Subcutaneous adipose tissue (tissue), 4 donors: Measurements from ENCODE around the gene PRKAG1. TPM values are rescaled to one million over a fixed set of nuclear protein-coding genes. Genes with fewer than 3 reads are reported as not detected.

Experiments used
- CTCF ChIP-seq: fragments of 450-650 bp; IDR thresholded peaks from one replicate; pipeline ENCODE4 v1.5.1; 2016; ENCODE audit warnings: low read depth, mild to moderate bottlenecking, control low read depth, antibody characterized with exemption, moderate library complexity
- total RNA-seq, 4 donors: library from RNA; depleted of rRNA; stranded (reverse); fragments of >200 nt; gene quantifications; one replicate each; pipeline ENCODE4 v1.1.0, GENCODE V29; 2016

Gene PRKAG1
- total RNA-seq, 4 donors from 2014 or later = 57.7 to 67.4 (median 59.7) TPM

DNA sequence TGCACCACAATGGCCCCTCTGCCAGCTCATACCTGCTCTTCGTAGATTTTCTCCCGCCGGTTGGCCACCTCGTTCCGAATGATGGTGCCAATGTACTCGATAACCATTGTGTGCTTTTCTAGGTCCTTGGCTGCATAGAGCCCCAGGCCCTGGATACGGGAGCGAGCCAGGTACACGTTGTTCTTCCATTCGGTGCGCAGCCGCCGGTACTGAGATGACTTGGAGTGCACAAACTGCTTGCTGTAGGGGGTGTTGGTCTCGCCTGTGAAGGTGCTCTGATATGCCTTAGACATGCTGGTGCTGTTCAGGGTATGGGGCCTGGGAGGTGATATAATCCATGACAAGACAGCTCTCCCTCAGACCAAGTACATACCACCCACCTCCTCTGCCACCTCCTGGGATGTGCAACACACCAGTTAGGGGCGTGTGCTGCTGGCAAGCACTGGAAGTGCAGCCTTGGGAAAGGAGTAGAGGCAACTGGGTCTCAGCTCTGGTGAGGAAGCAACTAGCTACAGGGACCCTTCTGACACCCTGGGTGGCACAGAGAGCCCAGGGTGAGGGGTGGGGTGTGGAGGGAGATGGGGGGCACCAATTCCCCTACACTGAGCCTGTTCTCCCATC, 4.1 kb upstream of the PRKAG1 start:
- no peak for TF ChIP-seq CTCF

GRCh38 chr12:49021292-49021915, 2.8 kb upstream of the PRKAG1 start:
- no peak for TF ChIP-seq CTCF

- no peak for TF ChIP-seq CTCF
These were observed 1.9 kb upstream of the PRKAG1 start for GRCh38 chr12:49020441-49020840.

DNA sequence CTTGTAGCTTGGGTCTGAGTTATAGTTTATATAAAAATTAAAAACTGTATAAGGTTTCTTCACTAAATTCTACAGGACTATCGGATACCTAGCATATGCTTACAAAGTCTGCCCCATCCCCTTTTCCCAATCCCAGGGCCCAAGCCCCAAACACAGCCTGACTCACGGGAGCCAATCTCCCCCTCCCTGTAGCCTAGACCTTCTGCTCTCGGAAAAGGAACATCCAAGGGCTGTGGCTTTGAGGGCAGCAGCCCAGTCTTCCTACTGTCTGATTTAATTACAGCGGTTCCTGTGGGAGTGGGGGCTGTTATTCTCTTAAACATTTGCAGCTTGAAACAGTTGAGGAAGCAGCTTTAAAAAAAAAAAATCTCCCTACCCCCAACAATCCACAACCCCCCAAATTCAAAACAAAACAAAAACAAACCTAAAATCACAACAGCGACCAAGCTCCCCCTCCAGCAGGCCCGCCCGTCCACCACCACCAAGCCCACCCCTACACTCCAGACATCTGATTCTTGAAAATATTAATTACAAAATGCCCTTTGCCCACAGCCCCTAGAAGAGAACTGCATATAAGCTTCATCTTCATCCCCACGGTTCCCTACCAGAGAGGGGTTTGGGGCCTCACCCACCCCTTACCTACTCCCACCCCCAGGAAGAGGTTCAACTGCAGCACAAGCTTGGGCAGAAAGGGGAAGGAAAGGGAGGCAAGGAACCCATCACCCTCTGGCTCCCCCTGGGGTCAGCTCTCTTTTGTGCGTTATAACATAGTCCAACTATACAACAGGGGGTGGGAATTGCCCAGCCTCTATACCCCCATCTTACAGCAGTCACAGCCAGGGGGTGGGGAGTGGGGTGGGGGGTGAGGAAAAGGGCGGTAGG, 1.1 kb upstream of the PRKAG1 start:
- no peak for TF ChIP-seq CTCF

DNA sequence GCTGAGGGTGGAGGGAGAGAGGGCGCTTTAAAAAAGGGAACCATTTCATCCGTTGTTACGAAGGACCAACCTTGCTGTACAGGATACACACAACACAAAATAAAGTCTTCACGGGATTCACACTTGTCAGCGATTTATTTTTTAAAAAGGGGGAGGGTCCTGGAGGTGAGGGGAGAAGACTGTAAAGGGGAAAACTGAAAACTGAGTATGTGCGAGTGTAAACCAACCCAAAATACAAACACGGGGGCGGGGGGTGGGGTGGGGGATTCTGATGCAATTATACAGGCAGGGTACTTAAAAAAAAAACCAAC, 499 bp upstream of the PRKAG1 start:
- no peak for TF ChIP-seq CTCF

DNA sequence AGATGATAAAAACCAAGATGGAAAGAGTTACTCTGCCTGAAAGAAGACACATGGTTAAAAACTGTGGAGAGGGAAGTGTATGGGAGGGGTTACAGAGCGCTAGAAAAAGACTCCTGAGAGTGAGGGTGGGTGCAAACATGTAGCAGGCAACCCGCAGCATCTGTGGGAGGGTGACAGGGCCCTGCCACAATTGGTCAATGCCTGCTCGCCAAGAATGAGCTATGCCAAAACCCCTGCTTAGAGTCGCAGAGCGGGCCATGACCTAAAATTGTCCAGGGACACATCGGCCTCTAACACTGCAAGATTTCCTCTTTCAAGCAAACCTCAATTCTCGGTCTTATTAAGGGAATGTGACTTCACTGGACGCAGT, 700 bp downstream of the PRKAG1 start:
- no peak for TF ChIP-seq CTCF

DNA sequence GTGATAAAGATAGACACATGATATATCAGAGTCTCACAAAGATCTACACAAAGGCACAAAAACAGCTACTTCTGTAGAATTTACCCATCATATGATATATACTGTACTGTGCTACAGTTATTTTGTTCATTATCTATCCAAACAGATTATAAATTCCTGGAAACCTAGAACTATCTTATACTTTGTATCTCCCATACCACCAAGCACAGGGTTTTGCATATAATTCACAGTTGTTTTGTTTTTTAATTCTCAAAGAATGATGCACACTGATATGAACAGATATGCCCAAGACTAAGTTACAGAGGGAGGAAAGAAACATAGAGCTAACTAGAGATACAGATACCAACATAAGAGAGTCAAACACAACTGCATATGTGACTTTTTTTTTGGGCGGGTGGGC, 3.4 kb downstream of the PRKAG1 start:
- TF ChIP-seq CTCF = no peak
